Skeletal muscle satellite cell (primary cell): Measurements from ENCODE around the gene CELSR1.

Experiments
- H3K27me3 ChIP-seq: 2 replicates; pipeline ENCODE4 v1.7.0; 2013; ENCODE audit warnings: low read length; ENCODE audit not compliant: control insufficient read depth, insufficient read depth
- H3K36me3 ChIP-seq: 2 replicates; pipeline ENCODE4 v1.7.0; 2013; ENCODE audit warnings: mild to moderate bottlenecking, control low read depth, low read length; ENCODE audit not compliant: insufficient read depth
- H3K4me1 ChIP-seq: 2 replicates; pipeline ENCODE4 v1.7.0; 2013; ENCODE audit warnings: low read length; ENCODE audit not compliant: control insufficient read depth, insufficient read depth
- H3K4me2 ChIP-seq: 2 replicates; pipeline ENCODE4 v1.7.0; 2013; ENCODE audit warnings: mild to moderate bottlenecking, low read length
- H3K4me3 ChIP-seq: 2 replicates; pipeline ENCODE4 v1.7.0; 2013; ENCODE audit warnings: low read length
- H3K9ac ChIP-seq: 2 replicates; pipeline ENCODE4 v1.7.0; 2013; ENCODE audit warnings: mild to moderate bottlenecking, low read depth, low read length, moderate library complexity
- H3K9me3 ChIP-seq: replicated peaks from 2 replicates; pipeline ENCODE4 v1.7.0; 2013; ENCODE audit warnings: mild to moderate bottlenecking, control low read depth, low read length

CELSR1 gene

GRCh38 chr22:46580940-46581537, 43.6 kb upstream of the CELSR1 start:
- no peaks in the 10 kb centered on the region for H3K27me3 ChIP-seq
- peaks cover 17% of the 10 kb centered on the region for H3K4me1 ChIP-seq
- no peaks in the 10 kb centered on the region for H3K9me3 ChIP-seq
- H3K9ac ChIP-seq: no peak overlapping the region
- H3K36me3 ChIP-seq: no peaks in the 10 kb centered on the region
- H3K4me3 ChIP-seq: no peak overlapping the region
- H3K4me2 ChIP-seq: no peak overlapping the region

- Histone ChIP-seq H3K4me2 (no peak overlapping the region), H3K9me3 (no peaks in the 10 kb centered on the region), H3K4me3 (no peak overlapping the region), H3K27me3 (no peaks in the 10 kb centered on the region), H3K4me1 (peaks cover 17% of the 10 kb centered on the region), H3K36me3 (no peaks in the 10 kb centered on the region), H3K9ac (no peak overlapping the region)
Observed at GRCh38 chr22:46579751-46580449, 42.5 kb upstream of the CELSR1 start.

GRCh38 chr22:46578824-46579561, 41.6 kb upstream of the CELSR1 start:
- peaks cover 17% of the 10 kb centered on the region for H3K4me1 ChIP-seq
- no peaks in the 10 kb centered on the region for H3K9me3 ChIP-seq
- no peaks in the 10 kb centered on the region for H3K36me3 ChIP-seq
- peak overlapping the region; percentile 97 for H3K4me2 ChIP-seq
- no peak overlapping the region for H3K9ac ChIP-seq
- H3K27me3 ChIP-seq: no peaks in the 10 kb centered on the region
- H3K4me3 ChIP-seq: no peak overlapping the region

- peak overlapping the region; percentile 82 for H3K4me3 ChIP-seq
- H3K9ac ChIP-seq: peak overlapping the region; percentile 78
- peaks cover 17% of the 10 kb centered on the region for H3K4me1 ChIP-seq
- no peaks in the 10 kb centered on the region for H3K9me3 ChIP-seq
- H3K27me3 ChIP-seq: no peaks in the 10 kb centered on the region
- no peaks in the 10 kb centered on the region for H3K36me3 ChIP-seq
- H3K4me2 ChIP-seq: peak overlapping the region; percentile 97
Observed at GRCh38 chr22:46578251-46578823, 40.9 kb upstream of the CELSR1 start.

- H3K4me3 ChIP-seq: peak overlapping the region; percentile 82
- no peaks in the 10 kb centered on the region for H3K27me3 ChIP-seq
- peak overlapping the region; percentile 78 for H3K9ac ChIP-seq
- H3K9me3 ChIP-seq: no peaks in the 10 kb centered on the region
- H3K4me2 ChIP-seq: peak overlapping the region; percentile 97
- peaks cover 17% of the 10 kb centered on the region for H3K4me1 ChIP-seq
- no peaks in the 10 kb centered on the region for H3K36me3 ChIP-seq
Observed at GRCh38 chr22:46577368-46578249, 40.2 kb upstream of the CELSR1 start.

- no peaks in the 10 kb centered on the region for H3K27me3 ChIP-seq
- H3K36me3 ChIP-seq: no peaks in the 10 kb centered on the region
- peak overlapping the region; percentile 78 for H3K9ac ChIP-seq
- no peaks in the 10 kb centered on the region for H3K9me3 ChIP-seq
- peaks cover 17% of the 10 kb centered on the region for H3K4me1 ChIP-seq
- H3K4me3 ChIP-seq: peak overlapping the region; percentile 82
- peak overlapping the region; percentile 97 for H3K4me2 ChIP-seq
Observed at GRCh38 chr22:46576556-46577367, 39.3 kb upstream of the CELSR1 start.

- H3K4me2 ChIP-seq: peak overlapping the region; percentile 87
- no peaks in the 10 kb centered on the region for H3K9me3 ChIP-seq
- peaks cover 17% of the 10 kb centered on the region for H3K4me1 ChIP-seq
- peak overlapping the region; percentile 72 for H3K4me3 ChIP-seq
- no peaks in the 10 kb centered on the region for H3K27me3 ChIP-seq
- H3K36me3 ChIP-seq: no peaks in the 10 kb centered on the region
- H3K9ac ChIP-seq: peak overlapping the region; percentile 70
Observed at GRCh38 chr22:46575911-46576555, 38.6 kb upstream of the CELSR1 start.

- H3K4me1 ChIP-seq: peaks cover 17% of the 10 kb centered on the region
- H3K27me3 ChIP-seq: no peaks in the 10 kb centered on the region
- H3K4me2 ChIP-seq: no peak overlapping the region
- H3K9me3 ChIP-seq: no peaks in the 10 kb centered on the region
- H3K36me3 ChIP-seq: no peaks in the 10 kb centered on the region
- no peak overlapping the region for H3K4me3 ChIP-seq
- no peak overlapping the region for H3K9ac ChIP-seq
Observed at GRCh38 chr22:46574993-46575910, 37.8 kb upstream of the CELSR1 start.

- Histone ChIP-seq H3K27me3 (no peaks in the 10 kb centered on the region), H3K9me3 (no peaks in the 10 kb centered on the region), H3K4me2 (no peak overlapping the region)
Observed at GRCh38 chr22:46574438-46574992, 37.1 kb upstream of the CELSR1 start.

More at GRCh38 chr22:46574438-46574992, 37.1 kb upstream of the CELSR1 start:
- Histone ChIP-seq H3K36me3 (no peaks in the 10 kb centered on the region), H3K9ac (no peak overlapping the region), H3K4me3 (no peak overlapping the region), H3K4me1 (peaks cover 17% of the 10 kb centered on the region)
